GM18519 (cell line): Measurements from ENCODE around the gene DTX1.

Source experiments
- ATAC-seq: cut with Tn5 transposase; IDR thresholded peaks from one replicate; pipeline ENCODE4 v1.9.1; 2021; ENCODE audit warnings: mild to moderate bottlenecking, moderate library complexity; ENCODE audit not compliant: unreplicated experiment, low FRiP score

The DTX1 gene

GRCh38 chr12:113092607-113093408, 36.3 kb downstream of the DTX1 start:
- ATAC-seq: no peak

DNA sequence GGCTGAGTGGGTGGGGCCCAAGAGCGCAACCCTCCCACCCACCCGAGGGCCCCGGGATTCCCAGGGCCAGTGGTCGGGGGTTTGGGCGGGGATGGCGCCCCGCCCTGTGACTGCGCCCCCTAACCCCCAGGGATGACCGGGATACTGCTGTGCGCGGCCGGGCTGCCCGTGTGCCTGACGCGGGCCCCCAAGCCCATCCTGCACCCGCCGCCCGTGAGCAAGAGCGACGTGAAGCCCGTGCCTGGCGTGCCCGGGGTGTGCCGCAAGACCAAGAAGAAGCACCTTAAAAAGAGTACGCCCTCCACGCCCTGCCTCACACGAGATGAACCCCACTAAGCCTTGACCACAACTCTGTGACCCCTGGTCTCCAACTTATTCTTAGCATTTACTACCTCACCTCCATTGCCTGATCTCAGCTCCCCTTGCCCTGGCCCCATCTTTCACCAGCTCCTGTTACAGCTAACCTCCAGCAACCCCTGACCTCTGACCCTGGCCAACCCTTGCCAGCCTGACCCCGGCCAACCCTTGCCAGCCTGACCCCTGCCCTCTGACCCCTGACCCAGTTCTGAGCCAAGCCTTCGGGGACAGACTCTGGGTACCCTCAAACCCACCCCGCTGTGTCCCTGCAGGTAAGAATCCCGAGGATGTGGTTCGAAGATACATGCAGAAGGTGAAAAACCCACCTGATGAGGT, 37.0 kb downstream of the DTX1 start:
- no peak for ATAC-seq

DNA sequence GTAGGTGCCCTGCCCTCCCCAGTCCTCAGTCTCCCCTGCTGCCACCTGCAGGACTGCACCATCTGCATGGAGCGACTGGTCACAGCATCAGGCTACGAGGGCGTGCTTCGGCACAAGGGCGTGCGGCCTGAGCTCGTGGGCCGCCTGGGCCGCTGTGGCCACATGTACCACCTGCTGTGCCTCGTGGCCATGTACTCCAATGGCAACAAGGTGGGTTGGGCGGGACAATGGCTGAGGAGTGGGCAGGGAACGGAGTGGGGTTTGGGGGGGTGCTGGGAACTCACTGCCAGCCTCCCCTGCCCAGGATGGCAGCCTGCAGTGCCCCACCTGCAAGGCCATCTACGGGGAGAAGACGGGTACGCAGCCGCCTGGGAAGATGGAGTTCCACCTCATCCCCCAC, 38.2 kb downstream of the DTX1 start:
- no peak for ATAC-seq

- ATAC-seq: no peak
Measured at GRCh38 chr12:113095405-113095804, 38.9 kb downstream of the DTX1 start.

GRCh38 chr12:113096675-113097461, 40.3 kb downstream of the DTX1 start:
- ATAC-seq: no peak

DNA sequence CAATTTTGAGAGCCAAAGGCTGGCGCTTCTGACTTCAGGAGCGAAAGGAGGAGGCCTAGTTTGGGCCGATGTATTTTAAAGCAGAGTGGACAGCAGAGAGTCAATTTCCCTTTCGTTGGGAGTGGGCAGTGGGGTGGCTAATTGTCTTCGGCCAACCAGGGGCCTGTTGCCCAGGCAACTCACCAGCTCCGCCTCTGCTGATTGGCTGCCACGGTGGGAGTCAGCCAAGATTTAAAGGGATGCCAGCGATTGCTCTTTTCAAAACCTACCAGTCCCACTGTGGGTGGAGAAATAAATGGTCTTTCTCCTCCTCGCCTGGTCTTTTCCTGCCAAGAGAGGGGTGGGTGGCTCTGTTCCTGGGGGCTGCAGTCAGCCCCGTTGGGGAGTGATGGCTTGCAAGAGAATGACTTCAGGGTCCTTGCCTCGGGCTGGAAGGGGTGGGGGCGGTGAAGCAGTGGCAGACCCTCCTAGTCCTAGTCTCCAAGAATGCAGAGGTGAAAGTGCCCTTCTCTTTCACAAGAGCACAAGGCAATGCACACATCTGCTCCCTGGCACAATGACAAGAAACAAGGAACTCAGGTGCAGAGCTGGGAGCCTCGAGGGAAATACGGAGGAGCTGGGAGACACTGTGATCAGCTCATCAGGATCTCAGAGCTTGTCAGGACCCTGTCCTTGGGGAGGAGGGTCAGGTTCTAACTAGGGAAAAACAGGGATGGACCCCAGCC, 41.3 kb downstream of the DTX1 start:
- no peak for ATAC-seq

GRCh38 chr12:113098441-113099028, 42.0 kb downstream of the DTX1 start:
- ATAC-seq: no peak

- ATAC-seq: no peak
Measured at GRCh38 chr12:113099364-113099763, 42.8 kb downstream of the DTX1 start.

DNA sequence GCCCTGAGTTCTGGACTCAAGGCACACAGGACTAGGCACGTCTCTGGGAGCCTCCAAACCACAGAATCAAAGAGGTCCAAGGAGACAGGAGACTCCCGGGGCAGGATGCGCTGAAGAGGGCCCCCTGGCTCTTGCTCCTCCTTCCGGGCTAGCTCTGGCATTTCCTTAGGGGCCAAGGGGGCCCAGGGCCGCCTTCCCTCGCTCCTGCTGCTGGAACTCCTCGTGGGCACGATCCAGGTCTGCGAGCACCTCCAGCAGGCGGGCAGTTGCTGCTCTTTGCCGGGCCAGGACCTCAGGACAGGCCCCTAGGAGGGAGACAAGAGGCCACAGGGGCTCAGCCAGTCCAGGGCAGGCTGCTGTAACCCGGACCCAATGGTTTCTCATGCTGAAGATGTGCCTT, 43.2 kb downstream of the DTX1 start:
- no peak for ATAC-seq

- no peak for ATAC-seq
Measured at GRCh38 chr12:113101751-113102150, 45.2 kb downstream of the DTX1 start.

GRCh38 chr12:113102811-113103210, 46.3 kb downstream of the DTX1 start:
- ATAC-seq: no peak

DNA sequence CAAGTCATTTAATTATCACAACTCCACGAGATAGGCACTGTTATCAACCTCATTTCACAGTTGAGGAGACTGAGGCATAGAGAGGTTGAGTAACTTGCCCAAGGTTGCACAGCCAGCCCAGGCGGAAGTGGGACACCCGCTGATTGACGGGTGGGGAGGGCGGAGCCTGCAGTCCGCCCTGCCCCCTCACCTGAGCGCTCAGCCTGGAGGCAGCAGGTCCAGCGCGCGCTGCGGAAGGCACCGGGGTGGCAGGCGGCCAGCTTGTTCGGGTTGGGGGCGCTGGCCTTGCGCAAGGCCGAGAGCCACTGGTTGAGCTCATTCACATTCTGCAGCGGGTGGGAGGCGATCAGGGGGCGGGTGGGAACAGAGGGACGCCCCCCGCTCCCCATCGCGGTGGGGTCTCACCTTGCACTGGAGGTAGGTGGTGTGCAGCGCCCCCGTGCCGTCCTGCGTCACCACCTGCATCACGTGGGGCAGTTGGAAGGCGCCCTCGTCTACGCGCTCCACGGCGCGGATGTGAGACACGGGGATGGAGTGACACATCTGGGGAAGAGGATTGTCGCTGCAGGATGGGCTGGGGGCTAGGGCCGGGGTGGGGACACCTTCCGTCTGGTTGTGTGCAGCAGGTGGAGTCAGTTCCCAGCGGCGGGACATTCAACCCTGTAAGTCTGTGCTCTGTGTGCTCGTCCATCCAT, 47.4 kb downstream of the DTX1 start:
- no peak for ATAC-seq

- no peak for ATAC-seq
Measured at GRCh38 chr12:113104953-113105510, 48.5 kb downstream of the DTX1 start.

DNA sequence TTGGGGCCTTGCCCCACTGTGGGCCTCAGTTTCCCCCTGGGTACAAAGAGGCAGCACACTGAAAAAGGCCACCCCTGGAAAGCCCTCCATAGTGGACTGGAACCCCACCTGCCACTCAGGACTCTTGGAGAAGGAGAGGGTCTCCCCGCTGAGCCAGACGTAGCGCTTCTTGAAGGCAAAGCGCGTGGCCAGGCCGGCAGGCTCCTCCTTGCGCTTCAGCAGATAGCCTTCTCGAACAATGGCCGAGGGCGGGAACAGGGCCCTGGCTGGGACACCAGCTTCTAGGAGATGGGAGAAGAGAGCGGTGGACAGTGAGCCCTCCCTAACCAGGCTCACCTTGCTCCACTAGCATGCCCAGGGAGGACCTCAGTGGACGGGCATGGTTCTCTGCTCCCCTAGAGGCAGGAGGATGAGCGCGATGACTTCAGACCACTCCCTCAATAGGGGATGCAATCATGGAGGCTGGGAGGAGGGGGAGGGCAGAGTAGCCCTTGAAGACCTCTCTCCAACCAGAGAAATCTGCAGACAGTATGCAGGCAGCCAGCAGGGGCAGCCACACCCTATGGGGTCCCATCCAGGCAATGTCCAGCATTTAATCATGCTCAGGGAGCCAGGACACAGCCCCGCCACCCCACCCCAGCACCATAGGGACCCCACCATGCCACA, 49.2 kb downstream of the DTX1 start:
- ATAC-seq: no peak

GRCh38 chr12:113106361-113106760, 49.8 kb downstream of the DTX1 start:
- ATAC-seq: no peak

DNA sequence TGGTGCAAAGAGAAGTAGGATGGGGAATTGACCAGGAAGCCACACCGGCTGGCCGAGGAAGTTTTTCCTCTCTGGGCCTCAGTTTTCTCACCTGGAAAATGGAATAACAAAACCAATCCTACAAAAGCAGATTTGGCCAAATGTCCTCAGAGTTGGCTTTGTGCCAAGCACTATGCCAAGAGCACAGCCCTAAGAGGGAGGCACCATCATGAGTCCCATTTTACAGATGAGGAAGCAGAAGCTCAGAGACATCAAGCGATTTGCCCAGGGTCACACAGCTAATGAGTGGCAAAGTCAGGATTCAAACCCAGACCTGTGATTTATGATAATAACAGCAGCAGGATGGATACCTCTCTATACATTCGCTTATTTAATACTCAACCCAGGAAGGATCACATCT, 51.8 kb downstream of the DTX1 start:
- ATAC-seq: no peak

- ATAC-seq: no peak
Measured at GRCh38 chr12:113109360-113109759, 52.8 kb downstream of the DTX1 start.

- ATAC-seq: no peak
Measured at GRCh38 chr12:113109872-113110599, 53.5 kb downstream of the DTX1 start.
